ENCODE data around the gene PTPRN2.
"Not testable (repeated sequence)": the region's sequence is repeated elsewhere in the genome, so short reads cannot be mapped to it uniquely, and the experiment has no call there.

The PTPRN2 gene

DNA sequence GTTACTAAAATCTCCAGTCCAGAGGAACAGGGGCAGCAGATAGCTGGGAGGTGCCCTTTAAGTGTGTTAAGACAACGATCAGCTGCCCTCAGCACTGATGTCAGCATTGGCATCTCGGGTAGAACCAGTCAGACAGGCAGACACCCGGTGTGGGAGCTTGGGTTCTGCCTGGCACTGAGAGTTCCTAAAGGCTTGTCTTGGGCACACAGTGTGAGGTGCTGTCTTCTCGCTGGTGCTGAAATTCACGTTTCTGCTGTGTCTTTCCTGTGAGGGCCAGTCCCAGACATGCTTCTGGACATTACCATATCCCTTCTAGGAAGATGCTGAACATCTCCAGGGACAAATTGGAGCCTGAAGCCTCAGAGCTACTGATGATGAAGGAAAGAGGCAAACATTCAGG is 1094.6 kb downstream of the PTPRN2 start:
- DNase-seq (ENCODE audit: low read depth in 1 of 2, low spot score in 1 of 2) = no peak

DNA sequence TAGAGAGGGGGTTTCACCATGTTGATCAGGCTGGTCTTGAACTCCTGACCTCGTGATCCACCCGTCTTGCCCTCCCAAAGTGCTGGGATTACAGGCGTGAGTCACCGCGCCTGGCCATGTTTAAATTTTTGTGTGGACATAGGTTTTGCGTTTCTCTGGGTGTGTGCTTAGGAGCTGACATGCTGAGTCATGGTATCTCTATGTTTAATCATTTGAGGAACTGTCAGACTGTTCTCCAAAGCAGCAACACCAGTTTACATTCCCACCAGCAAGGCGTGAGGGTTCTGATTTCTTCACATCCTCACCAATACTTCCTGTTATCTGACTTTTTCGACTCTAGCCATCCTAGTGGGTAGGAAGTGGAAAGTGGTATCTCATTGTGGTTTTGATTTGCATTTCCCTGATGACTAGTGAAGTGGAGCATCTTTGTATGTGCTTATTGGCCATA is 1097.1 kb downstream of the PTPRN2 start:
- no peak for DNase-seq (ENCODE audit: low read depth in 1 of 2, low spot score in 1 of 2)

DNA sequence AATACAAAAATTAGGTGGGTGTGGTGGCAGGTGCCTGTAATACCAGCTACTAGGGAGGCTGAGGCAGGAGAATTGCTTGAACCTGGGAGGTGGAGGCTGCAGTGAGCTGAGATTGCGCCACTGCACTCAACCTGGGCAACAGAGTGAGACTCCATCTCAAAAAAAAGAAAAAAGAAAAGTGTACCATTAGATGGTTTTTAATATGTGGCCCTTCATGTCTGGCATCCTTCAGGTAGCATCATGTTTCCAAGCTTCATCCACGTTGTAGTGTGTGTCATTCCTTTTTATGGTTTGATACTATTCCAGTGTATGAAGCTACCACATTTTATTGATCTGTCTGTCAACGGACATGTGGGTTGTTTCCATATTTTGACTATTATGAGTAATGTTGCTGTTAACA is 1097.8 kb downstream of the PTPRN2 start:
- DNase-seq (ENCODE audit: low read depth in 1 of 2, low spot score in 1 of 2) = not testable (repeated sequence)
